IPS DF 6.9 (cell line): ENCODE measurements around the gene METRNL.
"Not testable (repeated sequence)": the region's sequence is repeated elsewhere in the genome, so short reads cannot be mapped to it uniquely, and the experiment has no call there.

Source experiments
- DNase-seq: peaks from one replicate; pipeline ENCODE4 v3.0.0-alpha.2; 2013; ENCODE audit warnings: low read depth, low spot score
- H3K27ac ChIP-seq: one replicate; pipeline ENCODE4 v1.5.1; 2013; ENCODE audit warnings: low read length, control low read depth
- H3K27me3 ChIP-seq: 2 replicates; pipeline ENCODE4 v1.6.1; 2013; ENCODE audit warnings: mild to moderate bottlenecking, low read length; ENCODE audit not compliant: control insufficient read depth, insufficient read depth
- H3K36me3 ChIP-seq: 2 replicates; pipeline ENCODE4 v1.6.1; 2013; ENCODE audit warnings: low read length; ENCODE audit not compliant: control insufficient read depth, insufficient read depth
- H3K4me1 ChIP-seq: 2 replicates; pipeline ENCODE4 v1.6.1; 2013; ENCODE audit warnings: low read length; ENCODE audit not compliant: control insufficient read depth, insufficient read depth
- H3K4me3 ChIP-seq: 2 replicates; pipeline ENCODE4 v1.5.1; 2013; ENCODE audit warnings: mild to moderate bottlenecking, low read length
- H3K9me3 ChIP-seq: 2 replicates; pipeline ENCODE4 v1.6.1; 2013; ENCODE audit warnings: low read length, inconsistent platforms; ENCODE audit not compliant: control insufficient read depth, insufficient read depth
- whole genome bisulfite sequencing: extraction: QIAGEN DNeasy Blood & Tissue Kit; methylation state at CpG from one replicate; pipeline ENCODE4 v1.1.7; 2013; ENCODE audit warnings: mixed read lengths, missing lambda C conversion rate; ENCODE audit not compliant: insufficient read length, insufficient coverage; 5-methylcytosine and 5-hydroxymethylcytosine counted together

METRNL gene

DNA sequence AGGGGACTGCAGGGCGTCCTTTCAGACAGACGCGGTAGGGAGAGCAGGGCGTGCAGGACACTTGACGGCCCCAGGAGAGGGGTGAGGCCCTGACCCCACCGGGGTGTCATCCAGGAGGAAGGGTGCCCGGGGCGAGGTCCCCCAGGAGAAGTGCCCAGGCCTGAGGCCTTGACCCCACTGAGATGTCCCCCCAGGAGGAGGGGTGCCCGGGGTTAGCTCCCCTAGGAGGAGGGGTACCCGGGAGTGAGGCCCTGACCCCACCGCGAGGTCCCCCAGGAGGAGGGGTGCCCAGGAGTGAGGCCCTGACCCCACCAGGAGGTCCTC is 27.2 kb upstream of the METRNL start:
- WGBS, result no CpG with 5 or more reads among the region's 12 CpGs
- Histone ChIP-seq H3K27me3 (no peaks in the 10 kb centered on the region), H3K27ac (no peak overlapping the region), H3K4me1 (peaks cover 5% of the 10 kb centered on the region), H3K36me3 (no peaks in the 10 kb centered on the region), H3K9me3 (no peaks in the 10 kb centered on the region), H3K4me3 (peak overlapping the region; percentile 33; the same call in 1 of the 2 replicates)
- no peak for DNase-seq

DNA sequence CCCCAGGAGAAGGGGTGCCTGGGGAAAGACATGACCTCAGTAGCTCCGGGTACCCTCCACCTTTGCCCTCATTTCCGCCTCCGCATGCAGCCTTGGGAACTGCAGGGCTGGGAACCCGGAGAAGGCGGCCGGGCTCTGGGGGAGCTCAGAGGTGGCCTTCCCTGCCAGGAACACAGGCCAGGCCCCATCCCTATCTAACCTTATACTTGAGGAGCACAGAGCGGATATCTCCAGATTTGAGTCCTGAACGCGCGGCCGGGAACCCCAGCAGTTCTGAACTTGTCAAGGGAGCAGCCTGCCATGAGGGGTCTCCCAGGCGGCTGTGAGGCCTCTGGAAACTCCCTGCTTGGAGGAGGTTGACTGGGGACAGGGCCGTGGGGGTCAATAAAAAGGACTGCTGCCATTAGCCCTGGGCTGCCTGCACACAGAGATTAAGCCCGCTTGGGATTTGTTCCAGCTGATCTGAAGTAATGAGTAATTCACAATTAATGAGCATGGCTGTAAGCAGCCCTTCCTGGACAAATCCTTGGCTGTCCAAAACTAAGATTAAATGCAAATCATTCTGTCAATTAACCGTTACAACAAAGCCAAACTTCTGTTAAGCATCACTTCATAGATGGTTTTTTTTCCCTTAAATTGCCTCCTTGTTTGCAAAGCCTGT is 26.3 kb upstream of the METRNL start:
- Histone ChIP-seq H3K27ac (no peak overlapping the region), H3K36me3 (no peaks in the 10 kb centered on the region), H3K9me3 (no peaks in the 10 kb centered on the region), H3K27me3 (no peaks in the 10 kb centered on the region), H3K4me3 (no peak overlapping the region), H3K4me1 (peaks cover 5% of the 10 kb centered on the region)
- no peak for DNase-seq
- no CpG with 5 or more reads among the region's 15 CpGs for WGBS

DNA sequence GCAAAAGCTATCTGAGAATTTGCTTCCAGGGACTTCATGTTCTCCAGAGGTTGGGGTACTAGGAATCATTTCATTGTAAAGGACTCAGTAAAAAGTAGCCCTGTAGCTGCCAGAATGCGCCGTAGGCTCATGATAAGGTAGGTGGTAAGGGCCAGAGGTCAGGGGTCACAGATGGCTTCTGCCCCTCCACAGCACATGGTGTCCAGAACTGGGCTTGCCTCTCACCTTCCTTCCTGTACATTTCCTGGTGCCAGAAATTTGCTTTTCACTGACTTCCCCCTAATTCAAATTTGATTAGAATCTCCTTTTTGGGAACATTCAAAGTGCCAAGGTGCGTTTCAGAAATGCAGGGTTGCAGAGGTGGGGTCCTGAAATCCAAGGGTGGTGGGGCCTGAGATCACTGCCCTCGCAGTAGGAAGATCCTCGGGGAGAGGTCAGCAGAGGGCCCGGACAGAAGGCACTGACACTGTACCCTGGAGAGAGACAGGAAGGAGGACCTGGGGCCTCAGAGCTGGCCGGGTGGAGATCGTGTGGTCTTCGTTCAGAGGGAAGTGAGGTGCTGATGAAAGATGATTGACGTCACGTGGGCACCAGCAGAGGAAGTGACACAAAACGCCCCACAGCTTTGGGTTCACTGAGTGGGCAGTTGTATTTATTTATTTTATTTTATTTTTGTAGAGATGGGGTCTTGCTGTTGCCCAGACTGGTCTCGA is 25.5 kb upstream of the METRNL start:
- Histone ChIP-seq H3K4me3 (no peak overlapping the region), H3K9me3 (no peaks in the 10 kb centered on the region), H3K27me3 (no peaks in the 10 kb centered on the region), H3K36me3 (no peaks in the 10 kb centered on the region), H3K27ac (no peak overlapping the region), H3K4me1 (peaks cover 5% of the 10 kb centered on the region)
- no peak for DNase-seq
- no CpG with 5 or more reads among the region's 13 CpGs for WGBS

DNA sequence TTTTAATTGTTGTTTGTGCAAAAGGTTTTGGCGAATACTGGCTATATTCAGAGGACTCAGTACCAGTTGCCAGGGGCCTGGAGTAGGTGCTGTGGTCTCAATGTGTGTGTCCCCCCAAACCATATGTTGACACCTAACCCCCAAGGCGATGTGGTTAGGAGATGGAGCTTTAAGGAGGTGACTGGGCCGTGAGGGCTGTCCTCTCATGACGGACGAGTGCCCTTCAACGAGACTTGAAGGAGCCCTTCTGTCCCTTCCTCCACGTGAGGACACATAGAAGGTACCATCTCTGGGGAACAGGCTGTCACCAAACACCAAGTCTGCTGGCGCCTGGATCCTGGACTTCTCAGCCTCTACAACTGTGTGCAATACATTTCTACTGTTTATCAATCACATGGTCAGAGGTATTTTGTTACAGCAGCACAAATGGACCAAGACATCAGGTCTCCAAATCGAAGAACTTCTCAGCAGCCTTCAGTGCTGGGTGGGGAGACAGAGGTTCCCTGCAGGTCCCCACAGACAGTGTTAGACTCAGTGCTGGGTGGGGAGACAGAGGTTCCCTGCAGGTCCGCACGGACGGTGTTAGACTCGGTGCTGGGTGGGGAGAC is 24.8 kb upstream of the METRNL start:
- Histone ChIP-seq H3K27me3 (no peaks in the 10 kb centered on the region), H3K9me3 (no peaks in the 10 kb centered on the region), H3K4me1 (peaks cover 5% of the 10 kb centered on the region), H3K36me3 (no peaks in the 10 kb centered on the region), H3K27ac (no peak overlapping the region), H3K4me3 (no peak overlapping the region)
- no peak for DNase-seq
- WGBS, result no CpG with 5 or more reads among the region's 13 CpGs

DNA sequence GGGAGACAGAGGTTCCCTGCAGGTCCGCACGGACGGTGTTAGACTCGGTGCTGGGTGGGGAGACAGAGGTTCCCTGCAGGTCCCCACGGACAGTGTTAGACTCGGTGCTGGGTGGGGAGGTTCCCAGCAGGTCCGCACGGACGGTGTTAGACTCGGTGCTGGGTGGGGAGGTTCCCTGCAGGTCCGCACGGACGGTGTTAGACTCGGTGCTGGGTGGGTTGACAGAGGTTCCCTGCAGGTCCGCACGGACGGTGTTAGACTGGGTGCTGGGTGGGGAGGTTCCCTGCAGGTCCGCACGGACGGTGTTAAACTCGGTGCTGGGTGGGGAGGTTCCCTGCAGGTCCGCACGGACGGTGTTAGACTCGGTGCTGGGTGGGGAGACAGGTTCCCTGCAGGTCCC is 24.2 kb upstream of the METRNL start:
- not testable (repeated sequence) for H3K27me3 ChIP-seq, H3K4me3 ChIP-seq, H3K36me3 ChIP-seq, DNase-seq, H3K27ac ChIP-seq, H3K9me3 ChIP-seq, H3K4me1 ChIP-seq
- WGBS, result no CpG with 5 or more reads among the region's 25 CpGs

DNA sequence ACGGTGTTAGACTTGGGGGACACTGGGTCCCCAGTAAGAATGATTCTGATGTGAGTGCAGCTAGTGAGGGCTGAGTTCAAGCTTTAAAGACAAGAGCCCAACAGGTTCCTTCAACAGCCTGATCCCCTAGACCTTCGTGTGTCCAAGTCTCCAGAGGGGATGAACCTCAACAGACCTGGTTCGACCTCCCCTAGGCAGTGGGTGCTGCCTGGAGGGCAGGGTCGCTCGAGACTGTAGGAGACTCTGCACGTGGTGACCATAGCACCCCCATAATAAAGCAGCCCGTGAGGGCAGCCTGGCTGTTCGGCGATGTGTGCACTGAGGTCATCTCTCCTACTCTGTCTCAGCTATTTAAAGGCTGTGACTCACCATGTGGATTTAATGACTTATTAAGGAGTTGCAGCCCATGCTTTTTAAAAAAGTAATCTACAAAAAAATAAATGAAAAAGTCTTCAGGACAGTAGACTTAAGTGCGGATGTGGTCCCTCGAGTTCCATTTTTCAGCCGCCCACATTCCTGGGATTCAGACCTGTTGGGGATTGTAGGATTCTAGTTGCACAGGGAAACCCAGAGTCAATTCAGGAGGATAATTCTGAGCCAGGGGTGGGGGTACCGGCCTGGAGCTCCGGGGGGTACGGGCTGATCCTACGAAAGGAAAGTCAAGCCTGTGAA is 23.4 kb upstream of the METRNL start:
- H3K4me1 ChIP-seq, result peaks cover 1% of the 10 kb centered on the region; the same call in 1 of the 2 replicates
- no peak overlapping the region for H3K4me3 ChIP-seq
- no peak for DNase-seq
- H3K27me3 ChIP-seq, result no peaks in the 10 kb centered on the region
- H3K9me3 ChIP-seq, result no peaks in the 10 kb centered on the region
- WGBS, result no CpG with 5 or more reads among the region's 16 CpGs
- no peak overlapping the region for H3K27ac ChIP-seq
- H3K36me3 ChIP-seq, result no peaks in the 10 kb centered on the region

DNA sequence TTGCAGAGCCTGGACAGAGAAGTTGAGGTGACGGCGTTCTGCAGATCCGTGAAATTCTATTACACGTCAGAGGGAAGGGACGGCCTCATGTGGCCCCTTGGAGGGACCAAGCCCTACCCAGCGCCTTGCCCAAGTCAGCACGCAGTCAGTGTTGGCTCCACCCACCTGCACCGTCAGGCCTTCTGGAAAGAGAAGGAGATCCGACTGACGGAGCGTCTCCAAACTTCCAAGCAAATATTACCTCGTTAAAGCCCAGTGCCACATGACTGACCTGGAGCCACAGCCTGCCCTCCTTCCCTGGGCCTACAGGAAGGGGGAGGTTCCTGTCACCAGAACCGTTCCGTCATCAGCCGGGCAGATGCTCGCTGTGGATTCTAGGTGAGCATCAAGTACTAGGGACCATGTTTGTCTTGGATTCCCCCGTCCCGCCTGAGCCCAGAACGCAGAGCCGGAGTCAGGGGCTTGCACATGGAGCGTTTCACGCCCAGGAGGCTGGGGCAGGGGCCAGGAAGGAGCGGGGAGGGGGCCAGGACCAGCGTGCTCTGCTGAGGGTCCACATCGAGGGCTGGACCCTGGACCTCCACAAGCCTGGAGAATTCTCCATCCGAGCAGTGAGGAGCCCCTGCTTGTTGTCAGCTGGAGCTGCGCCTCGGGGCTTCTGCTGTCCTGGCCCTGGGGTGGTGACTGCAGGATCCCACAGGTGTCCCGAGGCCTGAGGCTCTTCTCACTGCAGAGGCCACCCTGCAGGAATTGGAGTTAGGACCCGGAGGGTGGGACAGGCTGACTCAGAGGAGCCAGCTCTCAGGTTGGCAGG is 22.6 kb upstream of the METRNL start:
- Histone ChIP-seq H3K36me3 (no peaks in the 10 kb centered on the region), H3K4me3 (no peak overlapping the region), H3K27ac (no peak overlapping the region), H3K4me1 (peaks cover 1% of the 10 kb centered on the region; the same call in 1 of the 2 replicates), H3K9me3 (no peaks in the 10 kb centered on the region), H3K27me3 (no peaks in the 10 kb centered on the region)
- no peak for DNase-seq
- no CpG with 5 or more reads among the region's 30 CpGs for WGBS

DNA sequence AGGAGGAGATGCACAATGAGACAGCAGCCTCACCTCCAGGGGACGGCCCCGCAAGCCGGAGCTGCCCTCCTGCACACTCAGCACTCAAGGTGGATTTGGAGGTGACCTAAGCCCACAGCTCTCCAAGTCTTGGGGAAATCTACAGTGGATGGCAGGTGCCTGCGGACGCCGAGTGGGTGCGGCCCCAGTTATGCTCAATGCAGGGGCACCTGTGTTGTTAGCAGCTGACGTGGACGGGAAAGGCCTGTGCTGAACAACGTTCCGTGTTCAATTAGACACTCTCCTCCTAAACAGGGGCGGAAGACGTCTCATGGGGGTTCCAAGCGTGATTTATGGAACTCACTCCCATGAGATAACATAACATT is 22.0 kb upstream of the METRNL start:
- no peaks in the 10 kb centered on the region for H3K27me3 ChIP-seq
- no CpG with 5 or more reads among the region's 14 CpGs for WGBS
- no peak overlapping the region for H3K4me3 ChIP-seq
- 0 out of 2 replicates have a peak, but pooled peaks cover 1% of the 10 kb centered on the region for H3K4me1 ChIP-seq
- H3K27ac ChIP-seq, result no peak overlapping the region
- H3K36me3 ChIP-seq, result no peaks in the 10 kb centered on the region
- no peaks in the 10 kb centered on the region for H3K9me3 ChIP-seq
- DNase-seq, result no peak

DNA sequence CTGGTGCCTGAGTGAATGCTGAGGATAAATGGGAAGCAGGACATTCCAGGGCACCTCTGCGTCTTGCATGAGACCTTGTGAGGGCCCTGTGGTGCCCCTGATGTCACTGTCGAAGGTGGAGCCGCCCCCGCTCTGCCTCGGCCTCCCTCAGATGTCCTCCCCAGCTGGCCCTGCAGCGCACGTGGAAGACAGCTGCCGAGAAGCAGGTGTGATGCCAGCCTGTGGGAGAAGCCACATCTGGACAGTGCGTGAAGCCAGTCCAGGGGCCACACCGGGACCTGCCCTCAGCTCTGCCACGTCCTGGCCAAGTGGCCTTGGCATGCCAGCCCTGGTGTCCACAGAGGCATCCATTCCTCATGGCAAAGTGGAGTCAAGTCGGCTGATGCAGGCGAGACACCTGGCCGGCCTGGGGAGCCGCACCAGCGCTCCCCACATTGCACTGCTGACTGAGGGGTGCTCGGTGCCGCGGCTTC is 21.6 kb upstream of the METRNL start:
- WGBS, result no CpG with 5 or more reads among the region's 19 CpGs
- Histone ChIP-seq H3K9me3 (no peaks in the 10 kb centered on the region), H3K36me3 (no peaks in the 10 kb centered on the region), H3K27me3 (no peaks in the 10 kb centered on the region), H3K27ac (no peak overlapping the region), H3K4me1 (0 out of 2 replicates have a peak, but pooled peaks cover 1% of the 10 kb centered on the region), H3K4me3 (no peak overlapping the region)
- DNase-seq, result no peak
